ENCODE results near the gene DCAF12.
"Not testable (repeated sequence)": the region's sequence is repeated elsewhere in the genome, so short reads cannot be mapped to it uniquely, and the experiment has no call there.

The DCAF12 gene

GRCh38 chr9:34059281-34059680, 67.2 kb downstream of the DCAF12 start:
- no peak for DNase-seq

- DNase-seq = peak; percentile 21
Measured at GRCh38 chr9:34049630-34050384, 76.7 kb downstream of the DCAF12 start.

- peak; percentile 98 for DNase-seq
Measured at GRCh38 chr9:34048727-34049629, 77.5 kb downstream of the DCAF12 start, which contains the start of gene UBAP2. UBAP2 (minus strand) TSS chr9:34048887; CDS start chr9:34017148, 31,739 bp downstream.

DNA sequence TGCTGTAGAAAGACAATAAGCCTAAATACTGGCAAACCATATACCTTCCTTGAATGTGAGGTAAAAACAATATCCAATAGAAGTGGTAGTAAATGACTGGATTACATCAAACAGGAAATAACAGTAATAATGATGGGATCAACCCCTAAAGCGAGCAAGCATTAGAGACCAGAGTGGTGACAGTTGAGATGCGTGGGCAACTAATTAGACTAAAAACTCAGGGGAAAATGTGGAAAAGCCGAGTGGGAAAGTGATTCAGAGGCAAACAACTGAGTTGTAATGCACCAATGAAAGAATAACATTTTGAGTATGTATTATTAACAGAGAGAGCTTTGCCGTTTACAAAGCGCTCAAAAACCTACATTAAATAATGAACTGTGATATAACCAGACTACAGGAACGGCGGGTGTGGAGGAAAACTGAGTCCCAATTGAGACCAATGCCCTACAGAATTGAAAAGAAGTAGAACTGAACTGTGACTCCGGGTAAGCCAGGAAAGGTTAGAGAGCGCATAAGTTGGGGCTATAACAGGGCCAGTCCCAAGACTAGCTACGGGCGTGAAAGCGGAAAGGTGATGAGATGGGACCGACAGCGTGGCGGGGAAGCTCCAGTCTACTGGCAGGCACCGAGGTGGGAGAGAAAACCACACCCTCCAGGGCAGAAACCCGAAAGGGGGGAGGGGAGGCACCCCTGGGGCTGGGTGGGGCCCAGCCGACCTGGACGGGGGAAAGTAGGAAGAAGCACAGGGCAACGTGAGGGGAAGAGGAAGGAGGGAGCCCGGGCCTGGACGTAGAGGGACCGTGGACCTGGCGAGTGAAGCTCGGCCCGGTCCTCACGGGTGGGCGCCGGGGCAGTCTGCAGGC, 78.4 kb downstream of the DCAF12 start:
- peak; percentile 60 for DNase-seq

DNA sequence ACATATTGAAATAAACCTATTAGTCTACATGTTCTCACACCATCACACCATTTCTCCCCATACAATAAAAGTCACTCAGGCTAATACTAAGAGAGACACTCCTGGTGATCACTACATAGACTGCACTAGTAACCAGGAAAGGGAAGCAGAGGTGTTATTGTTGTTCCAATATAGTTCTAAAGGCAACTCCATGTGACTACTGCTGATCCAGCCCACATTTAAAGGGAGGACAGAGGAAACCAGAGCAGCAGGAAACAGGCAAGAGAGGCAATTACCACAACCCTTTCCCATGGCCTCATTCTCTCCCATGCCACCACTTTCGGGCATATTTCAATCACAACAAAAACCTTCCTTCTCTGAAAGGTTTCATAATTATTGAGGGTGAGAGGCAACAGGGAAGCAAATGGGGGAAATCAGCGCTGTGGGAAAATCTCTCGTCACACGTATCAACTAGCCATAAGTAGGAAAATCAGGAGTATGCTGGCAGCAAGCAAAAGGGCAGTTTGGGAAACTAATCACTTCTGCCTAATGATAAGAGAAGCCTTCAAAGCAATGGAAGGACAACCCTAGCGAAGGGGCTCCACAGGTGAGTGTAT, 79.6 kb downstream of the DCAF12 start:
- DNase-seq = no peak

- no peak for DNase-seq
Measured at GRCh38 chr9:34045903-34046302, 80.6 kb downstream of the DCAF12 start.

DNA sequence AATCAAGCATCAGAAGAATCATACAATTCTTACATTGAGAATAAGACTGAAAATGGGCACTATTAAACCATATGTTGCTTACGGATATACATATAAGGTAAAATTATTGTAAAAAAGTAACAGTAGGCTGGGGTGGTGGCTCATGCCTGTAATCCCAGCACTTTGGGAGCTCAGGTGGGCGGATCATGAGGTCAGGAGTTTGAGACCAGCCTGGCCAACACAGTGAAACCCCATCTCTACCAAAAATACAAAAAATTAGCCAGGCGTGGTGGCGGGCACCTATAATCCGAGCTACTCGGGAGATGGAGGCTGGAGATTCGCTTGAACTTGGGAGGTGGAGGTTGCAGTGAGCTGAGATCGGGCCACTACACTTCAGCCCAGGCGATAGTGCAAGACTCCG, 84.4 kb downstream of the DCAF12 start:
- DNase-seq = not testable (repeated sequence)

DNA sequence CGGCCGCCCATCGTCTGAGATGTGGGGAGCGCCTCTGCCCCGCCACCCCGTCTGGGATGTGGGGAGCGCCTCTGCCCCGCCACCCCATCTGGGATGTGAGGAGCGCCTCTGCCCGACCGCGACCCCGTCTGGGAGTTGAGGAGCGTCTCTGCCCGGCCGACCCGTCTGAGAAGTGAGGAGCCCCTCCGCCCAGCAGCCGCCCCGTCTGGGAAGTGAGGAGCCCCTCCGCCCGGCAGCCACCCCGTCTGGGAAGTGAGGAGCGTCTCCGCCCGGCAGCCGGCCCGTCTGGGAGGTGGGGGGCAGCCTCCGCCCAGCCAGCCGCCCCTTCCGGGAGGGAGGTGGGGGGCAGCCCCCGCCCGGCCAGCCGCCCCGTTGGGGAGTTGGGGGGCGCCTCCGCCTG, 87.6 kb downstream of the DCAF12 start:
- DNase-seq = not testable (repeated sequence)

DNA sequence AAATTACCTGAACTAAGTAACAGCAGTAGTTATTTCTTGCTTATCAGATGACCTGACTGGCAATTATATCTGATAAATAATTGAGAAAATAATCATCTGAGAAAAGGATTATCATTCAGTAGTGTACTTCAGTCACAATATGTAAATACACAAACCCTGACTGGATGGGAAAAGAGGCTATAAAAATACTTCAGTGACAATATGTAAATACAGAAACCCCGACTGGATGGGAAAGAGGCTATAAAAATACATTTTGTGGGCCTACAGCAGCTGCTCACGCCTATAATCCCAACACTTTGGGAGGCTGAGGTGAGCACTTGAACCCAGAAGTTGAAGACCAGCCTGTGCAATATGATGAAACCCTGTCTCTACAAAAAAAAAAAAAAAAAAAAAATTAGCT, 88.9 kb downstream of the DCAF12 start:
- no peak for DNase-seq

- DNase-seq = no peak
Measured at GRCh38 chr9:34036625-34037024, 89.9 kb downstream of the DCAF12 start.
